HL-60/S4 (cell line): Measurements from ENCODE around the gene EFCAB6.
"Not testable (repeated sequence)": the region's sequence is repeated elsewhere in the genome, so short reads cannot be mapped to it uniquely, and the experiment has no call there.

ENCODE experiments used
- in situ Hi-C: fragments of 300-500 bp; cut with MboI; formaldehyde crosslinking; loops from 2 replicates; pipeline ENCODE4 v1.14.3; 2022; ENCODE audit warnings: low sequenced_read_pairs

Gene EFCAB6

DNA sequence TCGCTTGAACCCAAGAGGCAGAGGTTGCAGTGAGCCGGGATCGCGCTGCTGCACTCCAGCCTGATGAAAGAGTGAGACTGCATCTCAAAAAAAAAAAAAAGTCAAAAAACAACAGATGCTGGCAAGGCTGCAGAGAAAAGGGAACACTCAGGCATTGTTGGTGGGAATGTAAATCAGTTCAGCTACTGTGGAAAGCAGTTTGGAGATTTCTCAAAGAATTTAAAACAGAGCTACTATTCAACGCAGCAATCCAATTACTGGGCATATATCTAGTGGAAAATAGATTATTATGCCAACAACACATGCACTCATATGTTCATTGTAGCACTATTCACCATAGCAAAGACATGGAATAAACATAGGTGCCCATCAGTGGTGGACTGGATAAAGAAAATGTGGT, 89.7 kb downstream of the EFCAB6 start:
- in situ Hi-C loops, result no loop called here

GRCh38 chr22:43720716-43721115, 91.4 kb downstream of the EFCAB6 start:
- in situ Hi-C loops, result no loop called here

DNA sequence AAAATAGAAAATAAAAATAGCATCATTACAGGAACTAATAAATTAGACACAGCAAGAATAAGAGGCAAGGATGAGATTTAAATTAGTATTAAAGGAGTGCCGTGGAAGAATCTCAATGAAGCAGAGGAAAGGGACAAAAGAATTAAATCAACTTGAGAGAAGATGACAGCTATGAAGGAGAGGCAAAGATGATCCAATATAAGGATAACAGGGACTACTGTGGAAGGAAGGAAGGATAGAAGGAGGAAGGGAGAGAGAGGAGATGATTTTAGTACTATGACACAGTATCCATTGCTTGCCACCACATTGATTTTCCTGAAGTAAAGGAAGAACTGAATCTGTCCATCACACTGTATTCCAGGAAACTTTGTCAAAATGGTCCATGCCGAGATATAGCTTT, 98.0 kb downstream of the EFCAB6 start:
- in situ Hi-C loops, result no loop called here

DNA sequence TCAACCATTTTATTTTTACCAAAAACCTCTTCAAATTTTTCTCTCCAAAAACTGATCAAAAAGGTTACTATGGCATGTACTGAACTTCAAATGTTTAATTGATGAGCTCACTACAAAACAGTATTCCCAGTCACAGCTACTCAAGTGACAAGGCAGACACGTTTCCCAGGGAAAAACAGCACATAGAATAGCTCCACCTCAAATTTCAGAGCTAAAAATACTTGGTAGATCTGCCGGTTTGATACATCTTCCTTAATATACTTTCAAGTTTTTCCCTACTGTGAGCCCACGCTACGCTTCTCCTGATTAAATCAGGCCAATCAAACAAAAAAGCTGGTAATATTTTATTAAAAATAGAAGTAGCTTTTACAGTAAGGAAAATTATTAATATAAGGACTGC, 100.4 kb downstream of the EFCAB6 start:
- in situ Hi-C loops, result no loop called here

DNA sequence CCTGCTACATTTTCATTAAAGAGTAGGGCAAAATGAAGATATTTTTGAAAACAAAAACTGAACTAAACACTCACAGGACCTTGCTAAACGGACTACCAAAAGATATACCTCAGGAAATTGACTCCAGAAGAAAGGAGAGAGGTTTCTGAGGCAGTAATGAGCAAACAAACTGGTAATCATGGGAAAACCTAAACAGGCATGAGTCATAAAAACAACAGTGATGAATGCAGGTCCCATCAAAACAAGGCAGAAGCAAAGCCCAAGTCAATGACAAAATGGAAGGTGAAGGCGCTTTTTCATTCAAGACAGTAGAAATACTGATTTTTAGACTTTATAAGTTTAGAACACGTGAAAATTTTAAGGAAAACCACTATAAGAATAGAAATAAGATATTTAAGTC, 104.5 kb downstream of the EFCAB6 start:
- in situ Hi-C loops, result no loop called here

- in situ Hi-C loops, result no loop called here
Observed at GRCh38 chr22:43706571-43707328, 105.4 kb downstream of the EFCAB6 start.

DNA sequence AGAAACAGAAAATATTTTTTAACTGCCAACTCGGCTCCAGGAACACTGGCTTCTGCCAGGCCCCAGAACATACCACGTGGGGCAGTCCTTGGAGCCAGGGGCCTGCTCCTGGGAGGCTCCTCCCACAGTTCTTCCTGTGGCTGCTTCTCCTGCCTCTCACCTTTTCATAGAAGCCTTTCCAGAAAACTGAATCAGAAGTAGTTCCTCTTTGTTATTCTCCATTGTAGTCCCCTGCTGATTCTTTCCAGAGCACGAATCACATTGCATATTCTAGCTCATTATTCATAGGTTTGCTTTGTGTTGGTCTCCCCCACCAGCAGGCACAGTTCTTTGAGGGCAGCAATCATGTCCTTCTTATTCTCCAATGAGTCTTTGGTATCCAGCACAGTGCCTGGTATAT, 106.0 kb downstream of the EFCAB6 start:
- in situ Hi-C loops, result no loop called here

DNA sequence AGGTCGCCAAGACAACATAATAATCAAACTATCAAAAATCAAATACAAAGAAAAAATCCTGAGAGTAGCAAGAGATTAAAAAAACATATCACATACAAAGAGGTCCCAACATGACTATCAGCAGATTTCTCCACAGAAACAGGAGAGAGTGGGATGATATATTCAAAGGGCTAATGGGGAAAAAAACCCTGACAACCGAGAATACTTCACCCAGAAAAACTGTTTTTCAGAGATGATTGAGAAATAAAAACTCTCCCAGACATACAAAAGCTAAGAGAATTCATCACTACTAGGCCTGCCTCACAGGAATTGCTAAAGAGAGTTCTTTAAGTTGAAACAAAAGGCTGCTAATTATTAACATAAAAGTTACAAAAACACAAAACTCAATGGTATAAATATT, 108.1 kb downstream of the EFCAB6 start:
- in situ Hi-C loops, result no loop called here

GRCh38 chr22:43698403-43698802, 113.7 kb downstream of the EFCAB6 start:
- in situ Hi-C loops, result no loop called here

- in situ Hi-C loops, result no loop called here
Observed at GRCh38 chr22:43697894-43698293, 114.2 kb downstream of the EFCAB6 start.

GRCh38 chr22:43693249-43693648, 118.9 kb downstream of the EFCAB6 start:
- in situ Hi-C loops, result no loop called here

GRCh38 chr22:43689356-43689755, 122.7 kb downstream of the EFCAB6 start:
- in situ Hi-C loops, result no loop called here

GRCh38 chr22:43682851-43683250, 129.3 kb downstream of the EFCAB6 start:
- in situ Hi-C loops, result no loop called here

DNA sequence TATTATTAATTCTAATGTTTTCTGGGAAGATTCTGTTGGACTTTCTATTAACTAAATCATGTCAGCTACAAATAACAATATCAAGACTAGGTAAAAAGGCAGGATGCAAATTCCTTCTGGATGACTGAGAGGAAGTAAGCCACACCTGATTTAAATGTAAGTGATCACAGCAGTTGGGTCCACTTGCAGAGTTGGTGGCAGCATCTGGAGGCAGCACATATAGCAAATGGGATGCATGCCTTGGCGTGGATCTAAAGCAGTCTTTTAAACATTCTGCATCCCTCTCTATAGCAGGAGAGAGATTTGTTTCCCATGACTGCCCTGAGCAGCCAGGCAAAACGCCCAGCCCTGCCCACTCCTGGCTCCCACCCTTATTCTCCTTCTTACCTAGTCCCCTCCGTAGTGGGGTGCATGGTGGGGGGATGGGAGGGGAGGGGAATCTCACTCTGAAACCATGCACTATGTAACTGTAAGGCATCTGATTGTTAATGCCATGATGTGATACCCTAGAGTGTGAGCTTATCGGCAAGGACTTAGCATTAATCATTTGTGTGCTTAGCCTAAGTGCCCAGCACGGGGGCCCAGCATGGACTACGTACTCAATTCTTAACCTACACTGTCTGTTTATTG, 130.3 kb downstream of the EFCAB6 start:
- in situ Hi-C loops, result no loop called here

- in situ Hi-C loops, result no loop called here
Observed at GRCh38 chr22:43670513-43670912, 141.6 kb downstream of the EFCAB6 start.

GRCh38 chr22:43669190-43669589, 142.9 kb downstream of the EFCAB6 start:
- in situ Hi-C loops, result no loop called here

- in situ Hi-C loops, result no loop called here
Observed at GRCh38 chr22:43667656-43668055, 144.4 kb downstream of the EFCAB6 start.

DNA sequence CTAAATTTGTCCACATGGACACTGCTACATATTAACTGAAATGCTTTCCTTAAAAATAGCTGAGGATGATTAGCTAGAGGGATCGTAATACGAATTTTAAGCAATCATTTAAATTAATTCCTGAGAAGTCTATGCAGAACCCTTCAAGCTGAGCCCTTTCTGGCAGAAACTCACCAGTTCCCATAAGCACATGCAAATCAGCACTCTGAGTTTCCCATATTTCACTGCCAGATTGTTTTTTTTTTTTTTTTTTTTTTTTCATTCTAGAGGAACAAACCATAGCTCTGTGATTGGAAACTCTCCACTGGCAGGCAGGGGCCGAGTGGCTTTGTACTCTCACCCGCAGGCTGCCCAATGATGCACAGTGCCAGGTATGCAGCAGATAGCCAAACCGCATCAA, 145.6 kb downstream of the EFCAB6 start:
- in situ Hi-C loops, result no loop called here

DNA sequence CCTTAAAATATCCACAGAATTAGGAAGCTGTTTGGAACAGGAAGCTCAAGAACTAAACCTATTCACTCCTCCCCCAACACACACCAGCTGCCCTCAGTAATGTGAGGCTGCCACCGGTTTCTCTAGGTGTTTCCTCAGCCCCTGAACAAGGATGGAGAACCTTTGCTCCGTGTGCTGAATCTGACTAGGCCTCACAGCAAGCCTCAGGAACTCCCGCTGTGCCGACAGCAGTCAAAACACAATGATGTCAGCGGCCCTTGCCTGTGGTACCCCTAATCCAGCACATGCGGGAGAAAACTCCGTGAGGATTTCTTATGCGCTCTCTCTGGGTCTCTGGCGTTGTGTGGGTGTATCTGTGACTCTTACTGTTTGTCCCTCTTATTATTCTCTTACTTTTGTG, 153.3 kb downstream of the EFCAB6 start:
- in situ Hi-C loops, result no loop called here

GRCh38 chr22:43656581-43656980, 155.5 kb downstream of the EFCAB6 start:
- in situ Hi-C loops, result not testable (repeated sequence)

DNA sequence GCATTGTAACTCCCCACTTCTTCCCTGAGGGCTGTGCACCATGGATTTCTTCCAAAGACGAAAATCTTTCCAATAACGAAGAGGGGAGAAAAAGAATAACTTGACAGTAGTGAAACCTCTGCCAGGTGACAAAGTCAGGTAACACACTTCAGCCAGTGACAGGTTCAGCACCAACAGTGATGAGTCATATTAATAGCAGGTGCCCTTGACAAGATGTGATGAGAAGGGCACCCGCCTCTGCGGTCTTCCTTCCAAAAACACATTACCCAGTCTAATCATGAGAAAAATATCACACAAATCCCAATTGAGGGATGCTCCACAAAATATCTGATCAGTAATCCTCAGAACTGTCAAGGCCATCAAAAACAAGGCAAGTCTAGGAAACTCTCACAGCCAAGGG, 157.8 kb downstream of the EFCAB6 start:
- in situ Hi-C loops, result no loop called here

- in situ Hi-C loops, result no loop called here
Observed at GRCh38 chr22:43652845-43653244, 159.3 kb downstream of the EFCAB6 start.

DNA sequence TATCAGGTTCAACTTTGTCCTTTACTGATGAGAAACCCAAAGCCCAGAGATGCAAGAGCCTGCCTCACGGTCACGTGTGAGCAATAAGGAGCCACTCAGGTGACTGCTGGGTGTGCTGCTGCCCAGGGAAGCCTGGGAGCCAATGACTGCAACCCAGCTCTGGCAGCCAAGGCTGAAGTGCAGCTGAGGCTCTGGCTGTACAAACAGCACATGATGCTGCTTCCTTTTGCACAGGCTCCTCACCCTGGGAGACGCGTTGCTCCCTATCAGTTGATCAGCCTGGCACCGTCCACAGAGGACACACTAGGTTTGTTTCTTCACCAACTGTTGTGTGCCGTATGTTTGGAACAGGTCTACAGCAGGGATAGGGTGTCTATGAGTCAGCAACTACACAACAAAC, 168.7 kb downstream of the EFCAB6 start:
- in situ Hi-C loops, result no loop called here
